Stomach (tissue), 9 donors: ENCODE data around the gene GOLGA3. TPM values are rescaled to one million over a fixed set of nuclear protein-coding genes. Genes with fewer than 3 reads are reported as not detected.

ENCODE experiments used
- DNase-seq, 2 donors: peaks; one replicate each; pipeline versions ENCODE4 v3.0.0 to v3.0.0-alpha.2; 2013 to 2019
- H3K27ac ChIP-seq, 5 donors: fragments of 200-600 bp in 4 of 5; sonication (generic) in 4 of 5; one replicate each; pipeline ENCODE4 v1.5.1; 2013 to 2019; ENCODE audit warnings: mild to moderate bottlenecking in 1 of 5, moderate library complexity in 1 of 5
- H3K27me3 ChIP-seq, 3 donors: fragments of 200-600 bp; sonication (generic); one replicate each; pipeline ENCODE4 v1.5.1; 2017 to 2019; ENCODE audit warnings: mixed run types in 1 of 3
- H3K36me3 ChIP-seq, 4 donors: fragments of 200-600 bp; sonication (generic); 1 replicate in 3 of 4; 2 replicates in 1 of 4; pipeline ENCODE4 v1.5.1; 2016 to 2019
- H3K4me1 ChIP-seq, 4 donors: fragments of 200-600 bp; sonication (generic); one replicate each; pipeline ENCODE4 v1.5.1; 2016 to 2019
- H3K4me3 ChIP-seq, 4 donors: fragments of 200-600 bp; sonication (generic) in 3 of 4; one replicate each; pipeline ENCODE4 v1.5.1; 2016 to 2019; ENCODE audit warnings: mild to moderate bottlenecking in 1 of 4
- H3K9me3 ChIP-seq, 4 donors: fragments of 200-600 bp; sonication (generic); one replicate each; pipeline ENCODE4 v1.5.1; 2016 to 2019
- EP300 ChIP-seq: sonication (generic); formaldehyde crosslinking; IDR thresholded peaks from one replicate; pipeline ENCODE4 v1.6.1; 2017; ENCODE audit warnings: antibody characterized with exemption
- POLR2A ChIP-seq, 4 donors: fragments of 450-650 bp; IDR thresholded peaks; one replicate each; pipeline ENCODE4 v1.6.1; 2016; ENCODE audit warnings: antibody characterized with exemption in 4 of 4, control low read depth in 2 of 4, mild to moderate bottlenecking in 1 of 4, moderate library complexity in 1 of 4
- POLR2AphosphoS5 ChIP-seq, 3 donors: sonication (generic); formaldehyde crosslinking; IDR thresholded peaks; one replicate each; pipeline ENCODE4 v1.6.1; 2016; ENCODE audit warnings: antibody characterized with exemption in 3 of 3
- WGBS, 5 donors: extraction: QIAGEN DNeasy Blood & Tissue Kit in 3 of 5; methylation state at CpG; one replicate each; pipeline versions ENCODE4 v1.1.5 to v1.1.7; 2013 to 2018; 5-methylcytosine and 5-hydroxymethylcytosine counted together
- intact Hi-C: fragments of 100-400 bp; cut with DNase I; formaldehyde crosslinking; loops from one replicate; pipeline ENCODE4 v1.15.1; 2023; ENCODE audit warnings: low total_unique reads
- polyA plus RNA-seq, 3 donors: library from polyadenylated mRNA; stranded (reverse); fragments of 200-250 nt; gene quantifications; one replicate each; pipeline ENCODE4 v1.2.3, GENCODE V29; 2013
- total RNA-seq, 5 donors: library from RNA; depleted of rRNA; stranded (reverse); fragments of >200 nt; gene quantifications; one replicate each; pipeline versions ENCODE4 v1.1.0 to v1.2.3, GENCODE V29; 2014 to 2016
- TF ChIP-seq, protein P1 (sequence below), 7 experiments: fragments of 450-650 bp in 4 of 7; fragments of 200-600 bp in 3 of 7; sonication (generic) in 3 of 7; IDR thresholded peaks; one replicate each; pipeline ENCODE4 v1.5.1; 2016 to 2019; ENCODE audit warnings: antibody characterized with exemption in 7 of 7, control low read depth in 2 of 7, mild to moderate bottlenecking in 1 of 7
- donor health status: healthy with polysubstance abuse.
- donor health status: Bipolar disorder and iron deficiency.
- donor health status: healthy.

The GOLGA3 gene
- total and polyA plus RNA-seq, 8 donors: 8.8 to 204 (median 55.3) TPM

DNA sequence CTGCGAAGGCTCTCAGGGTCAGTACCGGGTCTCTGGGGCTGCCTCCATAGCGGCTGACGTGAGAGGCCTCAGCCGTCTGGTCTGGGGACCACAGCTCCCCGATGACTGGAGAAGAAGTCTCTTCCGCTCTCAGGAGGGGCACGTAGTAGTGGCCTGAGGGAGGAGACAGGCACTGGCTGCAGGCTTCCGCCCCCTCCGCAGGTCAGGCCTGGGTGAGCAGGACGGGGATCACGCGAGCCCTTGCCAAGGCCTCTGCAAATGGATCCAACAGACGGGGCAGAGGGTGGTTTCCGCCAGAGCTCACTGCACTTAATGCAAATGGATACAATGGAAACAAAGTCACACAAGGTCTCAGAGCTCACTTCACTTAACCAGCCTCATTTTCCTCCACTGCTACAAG is 91.8 kb downstream of the GOLGA3 start:
- no peak for DNase-seq
- Histone ChIP-seq H3K4me1 (no peaks in the 10 kb centered on the region), H3K36me3 (peaks cover 86 to 100% (median 100%) of the 10 kb centered on the region in 4 donors), H3K4me3 (no peak overlapping the region), H3K27me3 (no peaks in the 10 kb centered on the region), H3K27ac (no peak overlapping the region), H3K9me3 (no peaks in the 10 kb centered on the region)
- WGBS, 5 donors: 93 to 98% (median 97%) methylated on average over 3 to 15 of the region's 15 CpGs
- TF ChIP-seq POLR2A (IDR thresholded peaks at IDR 0.05): no peak
- no peak for TF ChIP-seq POLR2AphosphoS5 (IDR thresholded peaks at IDR 0.05)
- TF ChIP-seq, protein P1, sequence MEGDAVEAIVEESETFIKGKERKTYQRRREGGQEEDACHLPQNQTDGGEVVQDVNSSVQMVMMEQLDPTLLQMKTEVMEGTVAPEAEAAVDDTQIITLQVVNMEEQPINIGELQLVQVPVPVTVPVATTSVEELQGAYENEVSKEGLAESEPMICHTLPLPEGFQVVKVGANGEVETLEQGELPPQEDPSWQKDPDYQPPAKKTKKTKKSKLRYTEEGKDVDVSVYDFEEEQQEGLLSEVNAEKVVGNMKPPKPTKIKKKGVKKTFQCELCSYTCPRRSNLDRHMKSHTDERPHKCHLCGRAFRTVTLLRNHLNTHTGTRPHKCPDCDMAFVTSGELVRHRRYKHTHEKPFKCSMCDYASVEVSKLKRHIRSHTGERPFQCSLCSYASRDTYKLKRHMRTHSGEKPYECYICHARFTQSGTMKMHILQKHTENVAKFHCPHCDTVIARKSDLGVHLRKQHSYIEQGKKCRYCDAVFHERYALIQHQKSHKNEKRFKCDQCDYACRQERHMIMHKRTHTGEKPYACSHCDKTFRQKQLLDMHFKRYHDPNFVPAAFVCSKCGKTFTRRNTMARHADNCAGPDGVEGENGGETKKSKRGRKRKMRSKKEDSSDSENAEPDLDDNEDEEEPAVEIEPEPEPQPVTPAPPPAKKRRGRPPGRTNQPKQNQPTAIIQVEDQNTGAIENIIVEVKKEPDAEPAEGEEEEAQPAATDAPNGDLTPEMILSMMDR (IDR thresholded peaks at IDR 0.05): no peak
- TF ChIP-seq EP300: no peak
- intact Hi-C loops: no loop called here

DNA sequence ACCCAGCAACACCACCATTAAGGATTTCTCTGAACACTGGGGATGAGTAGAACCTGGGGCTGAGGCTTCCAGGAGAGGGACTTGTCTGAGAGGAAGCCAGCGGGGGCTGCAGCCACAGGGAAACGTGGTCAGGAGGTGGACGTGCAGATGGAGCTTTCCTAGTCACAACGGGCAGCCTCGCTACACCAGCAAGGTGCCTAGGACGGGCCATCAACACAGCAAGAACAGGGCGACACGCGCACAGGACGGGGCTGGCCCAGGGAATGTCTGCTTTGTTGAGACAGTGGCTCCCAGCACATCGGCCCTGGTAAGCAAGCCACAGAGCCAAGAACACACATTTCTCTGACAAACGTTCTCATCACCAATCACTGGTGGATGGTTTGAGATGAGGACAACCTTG is 92.3 kb downstream of the GOLGA3 start:
- TF ChIP-seq POLR2A (IDR thresholded peaks at IDR 0.05): no peak
- TF ChIP-seq POLR2AphosphoS5 (IDR thresholded peaks at IDR 0.05): no peak
- TF ChIP-seq, protein P1 (IDR thresholded peaks at IDR 0.05): no peak
- no peak for TF ChIP-seq EP300
- intact Hi-C loops: no loop called here
- Histone ChIP-seq H3K9me3 (no peaks in the 10 kb centered on the region), H3K4me1 (no peaks in the 10 kb centered on the region), H3K27ac (no peak overlapping the region), H3K36me3 (peaks cover 87 to 100% (median 100%) of the 10 kb centered on the region in 4 donors), H3K27me3 (no peaks in the 10 kb centered on the region), H3K4me3 (no peak overlapping the region)
- DNase-seq: no peak
- 90 to 97% (median 95%) methylated on average over 9 to 12 of the region's 12 CpGs for WGBS, 5 donors

DNA sequence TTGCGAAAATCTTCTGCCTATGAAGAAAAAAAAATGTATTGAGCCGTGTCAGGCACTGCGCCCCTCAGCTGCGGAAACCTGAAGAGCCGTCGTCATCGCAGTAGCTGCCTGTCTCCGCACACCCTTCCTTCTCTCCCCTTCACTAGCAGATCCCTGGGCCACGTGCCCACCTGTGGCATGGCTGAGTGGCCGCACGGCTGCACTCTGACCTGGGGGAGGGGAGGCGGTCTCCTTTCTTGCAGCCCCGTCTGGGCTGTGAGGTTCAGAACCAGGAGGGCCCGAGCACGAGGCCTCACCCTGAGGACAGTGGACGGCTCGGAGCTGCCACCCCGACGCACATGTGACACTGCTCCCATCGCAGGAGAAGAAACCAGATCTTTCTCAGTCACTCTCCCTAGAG is 93.2 kb downstream of the GOLGA3 start:
- no peaks in the 10 kb centered on the region for H3K27me3 ChIP-seq
- DNase-seq: no peak
- no peak overlapping the region for H3K4me3 ChIP-seq
- WGBS, 5 donors: 92 to 97% (median 95%) methylated on average over 19 to 20 of the region's 20 CpGs
- no peaks in the 10 kb centered on the region for H3K9me3 ChIP-seq
- TF ChIP-seq EP300: no peak
- TF ChIP-seq POLR2AphosphoS5 (IDR thresholded peaks at IDR 0.05): no peak
- no peak for TF ChIP-seq POLR2A (IDR thresholded peaks at IDR 0.05)
- TF ChIP-seq, protein P1 (IDR thresholded peaks at IDR 0.05): no peak
- no peaks in the 10 kb centered on the region for H3K4me1 ChIP-seq
- no peak overlapping the region for H3K27ac ChIP-seq
- H3K36me3 ChIP-seq: peaks cover 87 to 100% (median 100%) of the 10 kb centered on the region in 4 donors
- intact Hi-C loops: no loop called here

DNA sequence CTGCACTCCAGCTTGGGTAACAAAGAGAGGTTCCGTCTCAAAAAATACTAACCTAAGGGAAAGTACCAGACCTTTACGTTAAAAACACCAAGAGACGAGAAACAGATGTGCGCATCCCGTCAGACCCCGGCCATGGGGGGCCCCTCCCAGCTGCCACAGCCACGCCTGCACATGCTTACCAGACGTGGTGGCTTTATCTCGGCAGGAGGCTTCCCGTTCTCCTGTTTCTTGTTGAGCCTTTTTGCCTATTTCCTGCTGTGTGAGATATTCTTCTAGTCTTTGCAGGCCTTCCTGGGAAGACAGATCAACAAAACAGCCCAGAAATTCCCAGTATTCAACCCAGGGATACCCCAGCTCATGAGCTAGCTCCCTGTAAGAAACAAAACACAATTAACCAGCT is 94.5 kb downstream of the GOLGA3 start:
- Histone ChIP-seq H3K27me3 (no peaks in the 10 kb centered on the region), H3K36me3 (peaks cover 82 to 97% (median 97%) of the 10 kb centered on the region in 4 donors), H3K4me3 (no peak overlapping the region), H3K27ac (no peak overlapping the region), H3K4me1 (no peaks in the 10 kb centered on the region), H3K9me3 (no peaks in the 10 kb centered on the region)
- no peak for DNase-seq
- TF ChIP-seq EP300 (no peak), POLR2A (IDR thresholded peaks at IDR 0.05) (no peak), POLR2AphosphoS5 (IDR thresholded peaks at IDR 0.05) (no peak)
- TF ChIP-seq, protein P1 (IDR thresholded peaks at IDR 0.05): no peak
- intact Hi-C loops: no loop called here
- 77 to 84% (median 81%) methylated on average over 10 of the region's 10 CpGs for WGBS, 5 donors
